Fibroblast of gingiva (primary cell): ENCODE data around the gene PCDHGA7.
"Not testable (repeated sequence)": the region's sequence is repeated elsewhere in the genome, so short reads cannot be mapped to it uniquely, and the experiment has no call there.

Source experiments
- DNase-seq: peaks from one replicate; pipeline ENCODE4 v3.0.0-alpha.2; 2011; ENCODE audit warnings: low read depth

PCDHGA7 gene

DNA sequence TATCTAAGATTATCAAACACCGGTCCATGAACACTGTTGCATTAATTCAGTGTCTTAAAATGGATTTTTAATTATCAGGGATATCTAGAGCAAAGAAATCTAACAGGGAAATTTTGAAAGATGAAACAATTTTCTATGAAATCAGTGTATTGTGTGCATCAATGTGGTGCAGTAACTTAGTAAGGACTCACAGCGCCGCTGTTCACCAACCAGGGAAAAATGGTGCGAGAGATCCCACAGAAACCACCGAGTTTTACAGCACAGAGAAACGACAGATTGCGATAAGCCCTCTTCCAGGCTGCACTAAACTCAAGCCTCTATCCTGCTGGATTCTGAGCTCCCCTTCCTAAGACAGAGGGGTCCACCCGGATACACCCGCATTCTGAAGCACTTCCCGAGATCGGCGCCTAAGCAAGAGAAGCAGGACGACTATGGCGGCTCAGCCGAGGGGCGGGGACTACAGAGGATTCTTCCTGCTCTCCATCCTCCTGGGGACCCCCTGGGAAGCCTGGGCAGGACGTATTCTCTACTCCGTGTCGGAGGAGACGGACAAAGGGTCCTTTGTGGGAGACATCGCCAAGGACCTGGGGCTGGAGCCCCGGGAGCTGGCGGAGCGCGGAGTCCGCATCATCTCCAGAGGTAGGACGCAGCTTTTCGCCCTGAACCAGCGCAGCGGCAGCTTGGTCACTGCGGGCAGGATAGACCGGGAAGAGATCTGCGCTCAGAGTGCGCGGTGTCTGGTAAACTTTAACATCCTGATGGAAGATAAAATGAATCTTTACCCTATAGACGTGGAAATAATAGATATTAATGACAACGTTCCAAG, at the start of gene PCDHGA7:
Gene PCDHGA7, plus strand, starts transcription at position 274 of the 826 bp plus-strand sequence. Its CDS starts 158 bp downstream, at position 432.
- peak; percentile 17 for DNase-seq

DNA sequence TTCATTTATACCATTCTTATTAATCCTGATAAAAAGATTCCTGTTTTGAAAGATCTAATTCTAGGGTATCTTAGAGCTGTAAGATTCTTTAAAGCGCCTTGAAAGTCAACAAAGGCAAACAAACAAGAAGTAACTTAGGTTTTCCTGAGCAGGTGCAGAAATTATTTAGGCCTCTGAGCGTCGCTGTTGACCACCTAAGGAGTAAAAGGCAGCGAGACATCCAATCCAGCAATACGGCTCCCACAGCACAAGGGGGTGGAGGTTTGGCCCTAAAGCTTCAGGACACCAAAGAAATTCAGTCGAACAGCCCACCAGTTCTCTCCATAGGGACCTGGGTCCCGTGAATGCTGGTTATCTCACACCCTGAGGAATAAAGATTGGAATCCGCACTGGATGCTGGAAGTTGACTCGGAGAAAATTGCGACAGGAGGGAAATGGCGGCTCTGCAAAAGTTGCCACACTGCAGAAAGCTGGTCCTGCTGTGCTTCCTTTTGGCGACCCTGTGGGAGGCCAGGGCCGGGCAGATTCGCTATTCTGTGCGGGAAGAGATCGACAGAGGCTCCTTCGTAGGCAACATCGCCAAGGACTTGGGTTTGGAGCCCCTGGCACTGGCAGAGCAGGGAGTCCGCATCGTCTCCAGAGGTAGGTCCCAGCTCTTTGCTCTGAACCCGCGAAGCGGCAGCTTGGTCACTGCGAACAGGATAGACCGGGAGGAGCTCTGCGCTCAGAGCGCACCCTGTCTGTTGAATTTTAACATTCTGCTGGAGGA, 43.8 kb upstream of the PCDHGA7 start, which contains the start of gene PCDHGA2:
Gene PCDHGA2, plus strand, starts transcription at position 223 of the 769 bp plus-strand sequence.
- peak; percentile 29 for DNase-seq

DNA sequence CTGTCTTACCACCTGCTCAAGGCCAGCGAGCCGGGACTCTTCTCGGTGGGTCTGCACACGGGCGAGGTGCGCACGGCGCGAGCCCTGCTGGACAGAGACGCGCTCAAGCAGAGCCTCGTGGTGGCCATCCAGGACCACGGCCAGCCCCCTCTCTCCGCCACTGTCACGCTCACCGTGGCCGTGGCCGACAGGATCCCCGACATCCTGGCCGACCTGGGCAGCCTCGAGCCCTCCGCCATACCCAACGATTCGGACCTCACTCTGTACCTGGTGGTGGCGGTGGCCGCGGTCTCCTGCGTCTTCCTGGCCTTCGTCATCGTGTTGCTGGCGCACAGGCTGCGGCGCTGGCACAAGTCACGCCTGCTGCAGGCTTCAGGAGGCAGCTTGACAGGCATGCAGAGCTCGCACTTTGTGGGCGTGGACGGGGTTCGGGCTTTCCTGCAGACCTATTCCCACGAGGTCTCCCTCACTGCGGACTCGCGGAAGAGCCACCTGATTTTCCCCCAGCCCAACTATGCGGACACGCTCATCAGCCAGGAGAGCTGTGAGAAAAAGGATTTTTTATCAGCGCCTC, 41.7 kb upstream of the PCDHGA7 start:
- DNase-seq, result not testable (repeated sequence)

DNA sequence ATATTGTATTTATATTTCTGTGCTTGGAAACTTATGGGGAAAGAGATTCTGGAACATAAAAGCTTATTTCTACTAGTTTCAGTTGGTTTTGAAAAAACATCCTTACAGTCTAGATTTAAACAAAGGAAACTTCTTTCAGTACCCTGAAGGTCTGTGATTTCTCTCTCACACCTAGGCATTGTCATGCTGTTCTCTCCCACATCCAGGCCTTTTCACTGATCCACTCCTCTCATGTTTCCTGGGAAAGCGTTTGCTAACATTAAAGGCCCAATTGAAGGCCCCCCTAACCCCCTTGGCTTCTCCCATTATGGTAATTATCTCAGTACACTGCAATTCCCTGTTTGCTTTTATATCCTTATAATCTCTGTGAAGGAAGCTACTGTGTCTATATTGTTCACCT, 39.8 kb upstream of the PCDHGA7 start:
- DNase-seq, result no peak

DNA sequence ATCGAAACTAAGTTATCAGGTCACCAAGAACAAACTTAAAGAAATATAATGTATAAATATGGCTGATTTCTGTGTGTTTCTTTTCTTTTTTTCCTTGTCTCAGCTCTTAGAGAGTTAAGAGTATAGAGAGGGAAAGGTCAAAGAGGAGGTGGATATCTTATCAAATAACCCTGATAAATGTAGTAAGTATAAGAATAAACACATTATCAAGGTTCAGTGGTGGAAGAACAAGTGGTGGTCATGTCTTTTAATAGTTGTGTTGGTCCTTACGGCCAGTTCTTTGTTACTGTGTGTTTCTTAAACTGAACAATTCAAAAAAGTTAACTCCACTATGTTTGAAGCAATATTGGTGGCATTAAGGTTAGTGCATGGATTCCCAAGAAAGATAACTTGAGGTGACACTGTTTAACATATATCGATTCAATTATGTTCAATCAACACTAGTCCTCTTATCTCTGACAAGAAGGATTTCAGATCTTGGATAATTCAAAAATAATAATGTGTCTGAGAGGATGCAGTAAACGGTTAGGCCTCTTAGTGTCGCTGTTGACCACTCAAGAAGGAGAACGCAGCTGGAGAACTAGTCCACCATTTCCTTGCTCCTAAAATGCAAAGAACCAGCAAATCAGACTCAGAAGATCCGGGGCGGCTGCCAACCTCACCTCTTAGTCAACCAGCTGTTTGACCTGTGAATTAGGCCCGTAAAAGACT, 39.1 kb upstream of the PCDHGA7 start, which contains the start of gene PCDHGA3:
Gene PCDHGA3, plus strand, starts transcription at position 588 of the 711 bp plus-strand sequence. CDS start 205 bp downstream, outside the sequence.
- DNase-seq, result peak; percentile 36

DNA sequence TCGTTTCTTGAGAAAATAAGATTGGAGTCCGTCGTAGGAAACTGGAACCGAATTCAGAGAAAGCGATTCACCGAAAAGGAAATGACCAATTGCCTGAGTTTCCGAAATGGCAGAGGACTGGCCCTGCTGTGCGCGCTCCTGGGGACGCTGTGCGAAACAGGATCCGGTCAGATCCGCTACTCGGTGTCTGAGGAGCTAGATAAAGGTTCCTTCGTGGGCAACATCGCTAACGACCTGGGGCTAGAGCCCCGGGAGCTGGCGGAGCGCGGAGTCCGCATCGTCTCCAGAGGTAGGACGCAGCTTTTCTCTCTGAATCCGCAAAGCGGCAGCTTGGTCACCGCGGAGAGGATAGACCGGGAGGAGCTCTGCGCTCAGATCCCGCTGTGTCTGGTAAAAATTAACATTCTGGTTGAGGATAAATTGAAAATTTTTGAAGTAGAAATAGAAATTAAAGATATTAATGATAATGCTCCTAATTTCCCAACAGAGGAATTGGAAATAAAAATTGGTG, 38.5 kb upstream of the PCDHGA7 start:
- no peak for DNase-seq

DNA sequence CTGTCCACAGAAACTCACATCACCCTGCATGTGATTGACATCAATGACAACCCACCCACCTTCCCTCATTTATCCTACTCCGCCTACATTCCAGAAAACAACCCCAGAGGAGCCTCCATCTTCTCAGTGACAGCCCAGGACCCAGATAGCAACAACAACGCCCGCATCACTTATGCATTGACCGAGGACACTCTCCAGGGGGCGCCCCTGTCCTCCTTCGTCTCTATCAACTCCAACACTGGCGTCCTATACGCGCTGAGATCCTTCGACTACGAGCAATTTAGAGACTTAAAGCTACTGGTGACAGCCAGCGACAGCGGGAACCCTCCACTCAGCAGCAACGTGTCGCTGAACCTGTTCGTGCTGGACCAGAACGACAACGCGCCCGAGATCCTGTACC, 37.2 kb upstream of the PCDHGA7 start:
- no peak for DNase-seq

DNA sequence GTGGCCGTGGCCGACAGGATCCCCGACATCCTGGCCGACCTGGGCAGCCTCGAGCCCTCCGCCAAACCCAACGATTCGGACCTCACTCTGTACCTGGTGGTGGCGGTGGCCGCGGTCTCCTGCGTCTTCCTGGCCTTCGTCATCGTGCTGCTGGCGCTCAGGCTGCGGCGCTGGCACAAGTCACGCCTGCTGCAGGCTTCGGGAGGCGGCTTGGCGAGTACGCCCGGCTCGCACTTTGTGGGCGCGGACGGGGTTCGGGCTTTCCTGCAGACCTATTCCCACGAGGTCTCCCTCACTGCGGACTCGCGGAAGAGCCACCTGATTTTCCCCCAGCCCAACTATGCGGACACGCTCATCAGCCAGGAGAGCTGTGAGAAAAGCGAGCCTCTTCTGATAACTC, 36.5 kb upstream of the PCDHGA7 start:
- not testable (repeated sequence) for DNase-seq

DNA sequence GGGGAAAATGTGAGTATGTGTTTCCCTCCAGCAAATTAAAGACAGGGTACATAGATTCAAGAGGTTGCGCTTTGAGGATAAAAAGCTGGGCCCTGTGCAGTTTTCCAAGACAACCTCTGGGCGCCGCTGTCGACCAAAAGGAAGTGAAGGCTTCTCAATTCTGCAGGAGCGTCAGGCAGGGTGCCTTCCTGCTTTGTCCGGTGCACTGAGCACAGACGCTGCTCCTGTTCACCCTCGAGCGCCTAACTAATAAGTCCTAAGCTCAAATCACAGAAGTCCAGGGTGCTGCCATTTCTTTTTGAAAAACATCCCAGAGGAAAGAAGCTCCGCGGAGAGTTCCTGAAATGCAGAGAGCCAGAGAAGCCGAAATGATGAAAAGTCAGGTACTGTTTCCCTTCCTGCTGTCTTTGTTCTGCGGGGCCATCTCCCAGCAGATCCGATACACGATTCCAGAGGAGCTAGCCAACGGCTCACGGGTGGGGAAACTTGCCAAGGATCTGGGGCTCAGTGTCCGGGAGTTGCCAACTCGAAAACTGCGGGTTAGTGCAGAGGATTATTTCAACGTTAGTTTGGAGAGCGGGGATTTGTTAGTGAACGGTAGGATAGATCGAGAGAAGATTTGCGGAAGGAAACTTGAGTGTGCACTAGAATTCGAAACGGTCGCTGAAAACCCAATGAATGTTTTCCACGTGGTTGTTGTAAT, 32.5 kb upstream of the PCDHGA7 start, which contains the start of gene PCDHGB1:
Gene PCDHGB1, plus strand, starts transcription at position 183 of the 703 bp plus-strand sequence. Its CDS starts 162 bp downstream, at position 345.
- DNase-seq, result peak; percentile 35

DNA sequence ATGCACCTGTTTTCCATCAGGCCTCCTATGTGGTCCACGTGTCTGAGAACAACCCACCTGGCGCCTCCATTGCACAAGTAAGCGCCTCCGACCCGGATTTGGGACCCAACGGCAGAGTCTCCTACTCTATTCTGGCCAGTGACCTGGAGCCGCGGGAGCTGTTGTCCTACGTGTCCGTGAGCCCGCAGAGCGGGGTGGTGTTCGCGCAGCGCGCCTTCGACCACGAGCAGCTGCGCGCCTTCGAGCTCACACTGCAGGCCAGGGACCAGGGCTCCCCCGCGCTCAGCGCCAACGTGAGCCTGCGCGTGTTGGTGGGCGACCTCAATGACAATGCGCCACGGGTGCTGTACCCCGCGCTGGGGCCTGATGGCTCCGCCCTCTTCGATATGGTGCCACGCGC, 31.0 kb upstream of the PCDHGA7 start:
- DNase-seq, result no peak

DNA sequence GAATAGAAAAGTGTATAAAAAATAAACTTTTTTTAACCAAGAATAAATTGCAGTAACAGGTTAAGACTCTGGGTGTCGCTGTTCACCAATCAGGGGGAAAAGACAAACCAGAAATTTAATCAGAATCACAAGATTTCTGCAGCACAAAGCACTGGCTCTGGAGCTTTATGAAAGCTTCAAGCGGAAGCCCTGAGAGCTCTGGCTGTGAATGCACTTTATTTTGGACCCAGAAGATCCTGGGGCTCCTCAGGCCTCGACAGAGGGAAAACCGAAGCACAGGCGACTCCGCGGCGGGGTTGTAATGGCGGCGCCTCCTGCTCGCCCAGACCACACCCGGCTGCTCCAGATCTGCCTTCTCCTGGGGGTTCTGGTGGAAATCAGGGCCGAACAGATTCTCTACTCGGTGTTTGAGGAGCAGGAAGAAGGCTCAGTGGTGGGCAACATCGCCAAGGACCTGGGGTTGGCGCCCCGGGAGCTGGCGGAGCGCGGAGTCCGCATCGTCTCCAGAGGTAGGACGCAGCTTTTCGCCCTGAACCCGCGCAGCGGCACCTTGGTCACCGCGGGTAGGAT, 27.6 kb upstream of the PCDHGA7 start, which contains the start of gene PCDHGA4:
Gene PCDHGA4, plus strand, starts transcription at position 122 of the 570 bp plus-strand sequence. Its CDS starts 87 bp downstream, at position 209.
- no peak for DNase-seq

DNA sequence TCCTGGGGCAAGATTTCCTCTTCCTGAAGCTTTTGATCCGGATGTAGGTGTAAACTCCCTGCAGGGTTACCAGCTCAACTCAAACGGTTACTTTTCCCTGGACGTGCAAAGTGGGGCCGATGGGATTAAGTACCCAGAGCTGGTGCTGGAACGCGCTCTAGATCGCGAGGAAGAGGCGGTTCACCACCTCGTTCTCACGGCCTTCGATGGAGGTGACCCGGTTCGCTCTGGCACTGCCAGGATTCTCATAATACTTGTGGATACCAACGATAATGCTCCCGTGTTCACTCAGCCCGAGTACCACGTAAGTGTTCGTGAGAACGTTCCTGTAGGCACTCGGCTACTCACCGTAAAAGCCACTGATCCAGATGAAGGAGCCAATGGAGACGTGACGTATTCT, 26.9 kb upstream of the PCDHGA7 start:
- no peak for DNase-seq

DNA sequence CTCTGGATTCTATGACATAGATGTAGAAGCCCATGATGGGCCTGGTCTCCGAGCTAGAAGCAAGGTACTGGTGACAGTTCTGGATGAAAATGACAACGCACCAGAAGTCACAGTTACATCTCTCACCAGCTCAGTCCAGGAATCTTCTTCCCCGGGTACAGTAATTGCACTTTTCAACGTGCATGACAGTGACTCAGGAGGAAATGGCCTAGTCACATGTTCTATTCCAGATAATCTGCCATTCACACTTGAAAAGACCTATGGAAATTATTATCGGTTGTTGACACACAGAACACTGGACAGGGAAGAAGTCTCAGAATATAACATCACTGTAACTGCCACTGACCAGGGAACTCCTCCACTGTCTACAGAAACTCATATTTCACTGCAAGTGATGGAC, 26.4 kb upstream of the PCDHGA7 start:
- DNase-seq, result no peak

DNA sequence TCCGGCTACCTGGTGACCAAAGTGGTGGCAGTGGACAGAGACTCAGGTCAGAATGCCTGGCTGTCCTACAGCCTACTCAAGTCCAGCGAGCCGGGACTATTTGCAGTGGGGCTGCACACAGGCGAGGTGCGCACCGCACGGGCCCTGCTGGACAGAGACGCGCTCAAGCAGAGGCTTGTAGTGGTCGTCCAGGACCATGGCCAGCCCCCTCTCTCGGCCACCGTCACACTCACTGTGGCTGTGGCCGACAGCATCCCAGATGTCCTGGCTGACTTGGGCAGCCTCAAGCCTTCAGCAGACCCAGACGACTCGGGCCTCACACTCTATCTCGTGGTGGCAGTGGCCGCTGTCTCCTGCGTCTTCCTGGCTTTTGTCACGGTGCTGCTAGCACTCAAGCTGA, 25.6 kb upstream of the PCDHGA7 start:
- no peak for DNase-seq

DNA sequence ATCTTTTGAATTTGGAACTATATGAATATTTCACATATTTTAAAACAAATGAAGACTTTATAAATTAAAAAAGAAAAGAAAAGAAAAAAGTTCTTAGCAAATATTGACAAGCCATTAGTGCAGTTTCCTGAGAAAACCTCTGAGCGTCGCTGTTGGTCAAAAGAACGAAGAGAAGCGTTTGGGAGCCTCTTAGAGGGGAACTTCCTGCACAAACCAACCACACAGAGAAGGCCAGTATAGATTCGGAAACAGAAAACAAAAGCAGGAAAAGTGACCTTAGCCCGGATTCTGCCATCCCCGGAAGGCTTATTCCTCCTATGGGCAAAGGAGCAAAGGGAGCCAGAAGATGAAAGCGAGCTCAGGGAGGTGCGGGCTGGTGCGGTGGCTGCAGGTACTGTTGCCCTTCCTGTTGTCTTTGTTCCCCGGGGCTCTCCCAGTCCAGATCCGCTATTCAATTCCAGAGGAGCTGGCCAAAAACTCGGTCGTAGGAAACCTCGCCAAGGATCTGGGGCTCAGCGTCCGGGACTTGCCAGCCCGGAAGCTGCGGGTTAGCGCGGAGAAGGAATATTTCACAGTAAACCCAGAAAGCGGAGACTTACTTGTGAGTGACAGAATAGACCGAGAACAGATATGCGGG, 22.6 kb upstream of the PCDHGA7 start, which contains the start of gene PCDHGB2:
Gene PCDHGB2, plus strand, starts transcription at position 205 of the 637 bp plus-strand sequence. Its CDS starts 142 bp downstream, at position 347.
- DNase-seq, result peak; percentile 25

DNA sequence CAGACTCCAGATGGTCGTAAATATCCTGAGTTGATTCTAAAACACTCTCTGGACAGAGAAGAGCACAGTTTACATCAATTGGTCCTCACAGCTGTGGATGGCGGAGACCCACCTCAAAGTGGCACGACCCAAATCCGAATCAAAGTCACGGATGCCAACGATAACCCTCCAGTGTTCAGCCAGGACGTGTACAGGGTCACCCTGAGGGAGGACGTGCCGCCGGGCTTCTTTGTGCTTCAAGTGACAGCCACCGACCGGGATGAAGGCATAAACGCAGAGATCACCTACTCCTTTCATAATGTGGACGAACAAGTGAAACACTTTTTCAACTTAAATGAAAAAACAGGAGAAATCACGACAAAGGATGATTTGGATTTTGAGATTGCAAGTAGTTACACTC, 21.9 kb upstream of the PCDHGA7 start:
- DNase-seq, result no peak

DNA sequence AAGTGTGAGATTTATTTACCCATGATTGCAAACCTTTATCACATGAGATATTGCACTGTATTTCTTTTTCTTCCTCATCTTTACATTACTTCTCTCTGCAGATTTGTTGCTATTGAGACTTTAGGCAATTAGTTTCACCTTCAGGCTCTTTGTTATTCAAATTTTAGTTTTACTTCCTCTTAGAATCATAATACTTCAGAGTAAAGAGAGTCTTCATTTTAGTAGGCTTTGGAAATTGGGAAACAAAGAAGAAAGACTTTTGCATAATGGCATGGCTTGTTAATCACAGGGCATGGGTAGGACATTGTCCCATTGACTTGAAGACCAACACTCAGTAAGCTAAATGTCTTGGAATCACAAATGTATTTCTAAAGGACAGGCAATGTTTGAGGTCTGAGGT, 19.8 kb upstream of the PCDHGA7 start:
- DNase-seq, result no peak

DNA sequence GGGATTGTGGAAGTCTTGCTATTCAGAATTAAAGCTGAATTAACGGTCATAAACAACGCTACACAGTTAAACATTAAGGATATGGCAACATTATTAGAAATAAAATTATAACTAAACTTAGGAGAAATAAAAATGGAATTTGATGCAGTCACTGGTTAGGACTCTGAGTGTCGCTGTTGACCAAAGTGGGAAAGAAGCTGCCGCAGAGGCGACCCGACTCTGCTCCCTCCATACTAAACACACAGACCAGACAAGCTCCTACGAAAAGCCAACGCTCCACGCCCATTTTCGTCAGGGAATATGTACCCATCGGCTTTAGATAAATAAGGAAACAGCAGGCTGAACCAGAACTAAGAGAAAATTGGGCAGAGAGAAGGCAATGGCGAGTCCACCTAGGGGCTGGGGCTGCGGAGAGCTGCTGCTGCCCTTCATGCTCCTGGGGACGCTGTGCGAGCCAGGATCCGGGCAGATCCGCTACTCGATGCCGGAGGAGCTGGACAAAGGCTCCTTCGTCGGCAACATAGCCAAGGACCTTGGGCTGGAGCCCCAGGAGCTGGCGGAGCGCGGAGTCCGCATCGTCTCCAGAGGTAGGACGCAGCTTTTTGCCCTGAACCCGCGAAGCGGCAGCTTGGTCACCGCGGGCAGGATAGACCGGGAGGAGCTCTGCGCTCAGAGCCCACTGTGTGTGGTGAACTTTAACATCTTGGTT, 18.4 kb upstream of the PCDHGA7 start, which contains the start of gene PCDHGA5:
Gene PCDHGA5, plus strand, starts transcription at position 211 of the 709 bp plus-strand sequence. Its CDS starts 169 bp downstream, at position 380.
- no peak for DNase-seq
